Activated T-helper 9 cell treated with anti-CD3 and anti-CD28 coated beads, Interleukin-2, amount 50 U/mL, for 16 hours (primary cell): Measurements from ENCODE around the gene LSM6.

Experiments
- DNase-seq: peaks from one replicate; pipeline ENCODE4 v3.0.0-alpha.2; 2020; ENCODE audit warnings: low read depth

The LSM6 gene

GRCh38 chr4:146175541-146176453 lies at the start of gene LSM6:
TSS of gene LSM6 (plus strand) at chr4:146175718. CDS start at chr4:146182922, 7,204 bp downstream.
- peak; percentile 75 for DNase-seq

- DNase-seq = peak; percentile 10
Observed at GRCh38 chr4:146132445-146132844, 43.1 kb upstream of the LSM6 start.

GRCh38 chr4:146134761-146135445 lies 40.6 kb upstream of the LSM6 start:
- no peak for DNase-seq

GRCh38 chr4:146135941-146136340 lies 39.6 kb upstream of the LSM6 start:
- no peak for DNase-seq

DNA sequence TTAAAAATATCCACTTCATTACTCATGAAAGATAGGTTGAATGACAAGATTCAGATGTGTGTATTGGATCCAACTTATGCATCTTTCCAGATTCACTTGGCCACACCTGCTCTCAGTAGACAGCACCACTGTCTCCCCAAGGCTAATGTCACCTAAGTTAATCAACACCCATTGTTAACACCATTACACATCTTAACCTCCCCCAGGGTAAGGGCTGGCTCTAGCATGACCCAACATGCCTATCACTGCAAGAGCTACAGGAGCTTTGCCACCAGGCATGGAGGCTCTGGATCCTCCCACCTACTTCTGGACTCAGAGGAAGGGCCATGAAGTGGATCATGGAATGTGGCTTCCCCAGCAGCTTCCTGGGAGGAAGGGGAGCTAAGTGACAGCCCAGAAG lies 32.8 kb upstream of the LSM6 start:
- no peak for DNase-seq

DNA sequence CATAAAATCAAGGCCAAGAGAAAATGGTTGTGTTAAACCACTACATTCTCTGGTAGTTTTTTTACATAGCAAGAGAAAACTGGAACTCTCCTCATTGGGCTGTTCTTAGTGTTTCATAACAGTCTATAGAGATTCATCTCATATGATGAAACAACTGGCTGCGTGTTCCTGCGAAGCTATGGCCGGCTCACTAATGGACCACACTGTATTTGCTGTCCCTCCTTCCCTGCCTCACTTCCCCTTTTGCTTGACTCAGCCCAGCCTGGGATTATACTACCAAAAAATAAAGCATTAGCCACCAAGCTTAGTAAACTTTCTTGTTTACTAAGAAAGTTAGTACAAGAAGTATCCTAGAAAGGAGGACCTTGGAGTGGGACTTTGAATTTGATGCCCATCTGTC lies 31.6 kb upstream of the LSM6 start:
- no peak for DNase-seq

DNA sequence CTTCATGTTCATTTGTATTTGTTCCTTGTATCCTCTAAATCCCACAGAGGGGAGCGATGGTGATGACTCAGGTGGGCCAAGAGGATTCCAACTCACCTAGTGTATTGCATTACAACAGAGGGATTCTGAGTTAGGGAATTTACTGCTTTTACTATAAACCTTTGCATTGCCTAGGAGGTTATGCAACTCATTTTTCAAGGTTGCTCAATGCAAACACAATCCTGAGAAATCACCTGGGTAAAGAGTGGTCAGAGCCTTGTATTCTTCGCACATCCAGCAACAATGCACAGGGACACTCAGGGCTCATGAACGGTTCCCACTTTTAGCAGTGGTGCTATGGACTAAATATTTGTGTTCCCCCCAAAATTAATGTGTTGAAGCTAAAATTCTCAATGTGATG lies 28.6 kb upstream of the LSM6 start:
- no peak for DNase-seq

- no peak for DNase-seq
Observed at GRCh38 chr4:146148021-146148420, 27.5 kb upstream of the LSM6 start.

DNA sequence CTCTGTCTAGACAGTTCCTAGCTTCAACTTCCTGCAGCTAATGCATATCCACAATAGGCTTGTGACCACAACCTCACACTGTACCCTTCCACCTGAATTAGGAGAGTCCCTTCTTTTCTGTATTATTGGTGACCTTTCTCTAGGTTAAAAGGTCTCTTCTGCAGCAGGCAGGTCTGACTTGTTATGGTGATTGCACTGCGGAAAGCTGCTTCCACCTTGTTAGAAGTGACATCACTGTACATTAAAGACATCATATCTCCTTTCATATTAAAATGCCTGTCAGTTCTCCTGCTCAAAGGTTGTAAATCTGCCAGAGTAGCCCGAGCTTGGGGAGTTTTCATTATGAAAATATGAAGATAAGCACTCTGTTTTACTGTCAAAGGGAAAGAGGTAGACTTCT lies 21.5 kb upstream of the LSM6 start:
- DNase-seq = no peak

DNA sequence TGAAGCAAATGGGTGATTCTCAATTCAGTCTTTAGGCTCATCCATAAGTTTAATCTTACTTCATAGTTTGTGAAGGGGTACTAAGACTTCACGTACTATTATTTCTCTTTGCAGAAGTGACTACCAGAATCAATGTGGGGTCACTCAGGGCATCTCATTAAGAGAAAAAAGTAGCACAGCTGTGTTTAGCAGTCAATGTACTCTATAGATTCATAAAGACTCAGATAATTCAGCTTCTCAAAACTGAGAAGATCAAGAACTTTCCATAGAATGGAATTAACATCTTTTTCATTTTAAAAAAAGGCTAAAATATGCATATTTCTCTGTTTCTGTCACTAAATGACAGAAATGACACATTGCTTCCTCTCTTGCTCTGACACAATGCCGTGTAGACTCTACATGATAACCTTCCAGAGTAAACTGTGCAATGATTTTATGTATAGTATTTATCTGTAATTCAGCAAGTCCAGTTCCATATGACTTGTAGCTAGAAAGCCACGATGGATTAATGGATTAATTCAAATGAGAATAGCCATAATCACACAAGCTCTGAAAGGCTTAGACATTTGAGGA lies 20.3 kb upstream of the LSM6 start:
- DNase-seq = no peak

DNA sequence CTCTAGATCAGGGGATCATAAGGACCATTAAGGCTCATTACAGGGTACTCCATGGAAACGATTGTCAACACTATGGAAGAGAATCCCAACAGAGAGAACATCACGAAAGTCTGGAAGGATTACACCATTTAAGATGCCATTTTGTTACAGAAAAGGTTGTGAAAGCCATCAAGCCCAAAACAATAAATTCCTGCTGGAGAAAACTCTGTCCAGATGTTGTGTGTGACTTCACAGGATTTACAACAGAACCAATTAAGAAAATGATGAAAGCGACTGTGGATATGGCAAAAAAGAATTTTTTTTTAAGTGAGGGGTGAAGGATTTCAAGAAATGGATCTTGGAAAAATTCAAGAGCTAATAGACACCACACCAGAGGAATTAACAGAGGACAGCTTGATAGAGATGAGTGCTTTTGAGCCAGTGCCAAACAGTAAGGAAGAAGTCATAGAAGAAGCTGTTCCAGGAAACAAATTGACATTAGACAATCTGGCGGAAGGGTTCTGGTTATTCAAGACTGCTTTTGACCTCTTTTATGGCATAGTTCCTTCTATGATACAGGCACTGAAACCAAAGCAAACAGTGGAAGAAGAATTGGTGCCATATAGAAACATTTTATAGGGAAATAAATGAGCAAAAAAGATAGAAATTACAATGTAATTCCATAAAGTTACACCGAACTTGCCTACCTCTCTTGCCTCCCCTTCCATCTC lies 17.3 kb upstream of the LSM6 start:
- no peak for DNase-seq

DNA sequence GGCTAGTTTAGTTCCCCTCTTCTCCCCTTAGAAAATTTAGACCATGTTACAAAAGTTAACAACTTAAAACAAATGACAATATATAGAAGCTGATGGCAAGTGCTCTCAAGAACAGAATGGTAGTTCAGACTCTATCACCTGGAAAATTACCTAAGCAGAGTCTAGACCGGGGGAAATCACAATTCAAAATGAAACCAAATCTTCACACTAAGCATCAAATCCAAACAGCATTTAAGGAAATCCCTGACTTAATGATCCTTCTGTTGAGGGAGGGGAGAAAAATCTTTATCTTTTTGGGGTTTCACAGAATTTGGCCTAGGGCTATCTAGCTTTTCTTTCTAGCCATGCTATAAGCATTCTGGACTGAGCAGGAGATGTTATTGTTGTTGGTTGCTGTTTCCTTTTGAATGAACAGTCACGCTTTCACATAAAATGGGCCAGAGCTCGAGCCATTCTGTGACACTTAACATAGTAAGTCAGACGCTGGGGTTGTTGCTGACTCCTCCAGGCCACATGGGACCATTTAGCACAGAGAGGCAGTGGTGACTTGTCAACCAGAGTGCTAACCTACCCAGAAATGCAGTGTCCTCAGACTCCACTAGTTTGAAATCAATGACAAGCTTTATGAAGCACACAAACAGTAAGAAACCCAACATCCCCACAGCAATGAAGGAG lies 16.0 kb upstream of the LSM6 start:
- DNase-seq = no peak

- no peak for DNase-seq
Observed at GRCh38 chr4:146161243-146161642, 14.3 kb upstream of the LSM6 start.

- DNase-seq = no peak
Observed at GRCh38 chr4:146165221-146165620, 10.3 kb upstream of the LSM6 start.

DNA sequence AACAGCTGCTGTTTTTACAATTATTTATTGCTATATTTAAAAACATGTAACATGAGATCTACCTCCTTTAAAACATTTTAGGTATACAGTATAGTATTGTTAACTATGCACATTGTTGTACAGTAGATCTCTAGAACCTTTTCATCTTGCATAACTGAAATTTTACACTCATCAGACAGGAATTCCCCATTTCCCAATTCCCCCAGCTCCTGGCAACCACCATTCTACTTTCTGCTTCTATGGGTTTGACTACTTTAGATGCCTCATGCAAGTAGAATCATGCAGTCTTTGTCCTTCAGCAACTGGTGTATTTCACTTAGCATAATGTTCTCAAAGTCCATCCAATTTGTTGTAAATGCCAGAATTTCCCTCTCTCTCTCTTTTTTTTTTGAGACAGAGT lies 9.7 kb upstream of the LSM6 start:
- no peak for DNase-seq

GRCh38 chr4:146170149-146170548 lies 5.4 kb upstream of the LSM6 start:
- DNase-seq = no peak

DNA sequence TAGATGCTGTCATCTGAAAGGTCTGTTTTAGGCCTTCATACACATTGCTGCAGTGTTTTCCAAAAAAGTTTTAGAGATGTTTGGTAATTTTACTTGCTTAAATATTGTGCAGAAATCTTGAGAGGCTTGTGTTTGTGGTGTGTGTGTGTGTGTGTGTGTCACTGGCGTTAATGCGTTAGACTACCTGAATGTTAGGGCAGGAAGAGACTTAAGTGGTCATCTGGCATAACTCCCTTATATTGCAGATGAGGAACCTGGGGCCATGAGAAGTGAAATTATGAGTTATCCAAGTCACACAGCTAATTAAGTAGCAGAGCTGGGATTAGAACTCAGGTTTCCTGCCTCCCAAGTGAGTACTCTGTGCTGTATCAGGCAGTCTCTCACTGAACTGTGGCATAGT lies 1.4 kb downstream of the LSM6 start:
- no peak for DNase-seq

GRCh38 chr4:146178126-146178525 lies 2.6 kb downstream of the LSM6 start:
- no peak for DNase-seq

GRCh38 chr4:146179784-146180370 lies 4.4 kb downstream of the LSM6 start:
- DNase-seq = no peak

- no peak for DNase-seq
Observed at GRCh38 chr4:146182443-146182842, 6.9 kb downstream of the LSM6 start.

GRCh38 chr4:146183209-146183608 lies 7.7 kb downstream of the LSM6 start:
- no peak for DNase-seq
